A673 (cell line): ENCODE data around the gene PTPRK. TPM values are rescaled to one million over a fixed set of nuclear protein-coding genes. Genes with fewer than 3 reads are reported as not detected.

Experiments
- BruUV-seq: library from RNA; stranded (reverse); fragments of 400-500 nt; replicated peaks from 2 replicates; lab custom pipeline; 2021; lab: Mats Ljungman, UMichigan
- CTCF ChIA-PET: fragments of 300-600 bp; sonication (Branson Sonifier 250); formaldehyde crosslinking; loops from one replicate; lab custom pipeline; 2022; ENCODE audit warnings: antibody characterized with exemption; lab: Charles Lee
- POLR2A ChIA-PET: fragments of 300-600 bp; sonication (Branson Sonifier 250); formaldehyde crosslinking; loops from one replicate; lab custom pipeline; 2022; ENCODE audit warnings: antibody characterized with exemption; ENCODE audit not compliant: low non-redundant PET; lab: Charles Lee
- DNase-seq: peaks from one replicate; pipeline ENCODE4 v3.0.0-alpha.2; 2015; ENCODE audit warnings: low spot score
- H3K27ac ChIP-seq: fragments of 200-600 bp; sonication (generic); 2 replicates; pipeline ENCODE4 v1.5.1; 2016; ENCODE audit warnings: mixed run types, low read depth, mild to moderate bottlenecking, mixed read lengths, antibody characterized with exemption, low read length; ENCODE audit not compliant: poor library complexity, severe bottlenecking
- H3K27me3 ChIP-seq: fragments of 200-600 bp; sonication (generic); replicated peaks from 2 replicates; pipeline ENCODE4 v1.6.1; 2017; ENCODE audit warnings: mixed run types, low read depth, mild to moderate bottlenecking, mixed read lengths, antibody characterized with exemption, low read length; ENCODE audit not compliant: insufficient read depth, poor library complexity
- H3K36me3 ChIP-seq: fragments of 200-600 bp; sonication (generic); 2 replicates; pipeline ENCODE4 v1.6.1; 2016; ENCODE audit warnings: mixed run types, mild to moderate bottlenecking, mixed read lengths, antibody characterized with exemption, low read length; ENCODE audit not compliant: insufficient read depth, poor library complexity, severe bottlenecking
- H3K4me1 ChIP-seq: fragments of 200-600 bp; sonication (generic); 2 replicates; pipeline ENCODE4 v1.6.1; 2017; ENCODE audit warnings: mixed run types, mild to moderate bottlenecking, mixed read lengths, antibody characterized with exemption, low read length; ENCODE audit not compliant: insufficient read depth, poor library complexity, severe bottlenecking
- H3K4me3 ChIP-seq: fragments of 200-600 bp; sonication (generic); 2 replicates; pipeline ENCODE4 v1.5.1; 2016; ENCODE audit warnings: low read depth, mixed run types, mild to moderate bottlenecking, mixed read lengths, low read length; ENCODE audit not compliant: poor library complexity, severe bottlenecking
- H3K9me3 ChIP-seq: fragments of 200-600 bp; sonication (generic); 2 replicates; pipeline ENCODE4 v1.6.1; 2016; ENCODE audit warnings: mixed run types, low read depth, mild to moderate bottlenecking, mixed read lengths, antibody characterized with exemption, low read length; ENCODE audit not compliant: poor library complexity, severe bottlenecking
- EZH2 ChIP-seq: fragments of 200-600 bp; sonication (generic); IDR thresholded peaks from 2 replicates; pipeline ENCODE4 v1.6.1; 2017; ENCODE audit warnings: borderline replicate concordance, low read depth, mild to moderate bottlenecking, mixed read lengths, antibody characterized with exemption, low read length; ENCODE audit not compliant: poor library complexity, severe bottlenecking
- intact Hi-C: fragments of 100-400 bp; cut with micrococcal nuclease; formaldehyde crosslinking; loops from one replicate; pipeline ENCODE4 v1.10.0; 2022; ENCODE audit not compliant: unreplicated experiment
- total RNA-seq: library from RNA; stranded (reverse); gene quantifications from 2 replicates; pipeline ENCODE4 v1.2.3, GENCODE V29; 2021
- TF ChIP-seq, protein P1 (sequence below): fragments of 300-800, 200-600 bp; sonication (generic); conservative IDR thresholded peaks from 2 replicates; pipeline ENCODE4 v1.5.1; 2017; ENCODE audit warnings: low read depth, mild to moderate bottlenecking, antibody characterized with exemption, low read length, moderate library complexity, mixed read lengths

PTPRK gene
- total RNA-seq, 1 experiment from 2014 or later: 77.3 TPM

DNA sequence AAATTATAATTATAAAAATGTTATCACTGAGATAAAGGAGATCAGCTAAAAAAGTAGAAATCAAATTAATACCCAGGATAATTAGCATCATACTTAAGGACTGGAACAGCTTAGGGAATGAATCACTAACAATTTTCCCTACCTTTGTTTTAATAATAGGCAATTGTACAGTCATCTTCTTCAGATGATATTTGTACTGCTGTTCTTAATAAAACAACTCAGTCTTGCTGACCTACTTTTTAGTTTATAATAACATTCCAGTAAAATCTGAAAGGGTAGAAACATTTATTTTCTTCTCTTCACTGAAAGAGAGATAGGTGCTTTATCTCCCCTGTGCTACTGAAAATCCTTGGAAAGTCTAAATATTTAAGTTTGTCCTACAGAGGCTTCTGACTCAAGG is 348.3 kb downstream of the PTPRK start:
- intact Hi-C loops: no loop called here
- Histone ChIP-seq H3K36me3 (no peaks in the 10 kb centered on the region), H3K4me1 (no peaks in the 10 kb centered on the region), H3K27me3 (no peaks in the 10 kb centered on the region), H3K27ac (no peak overlapping the region), H3K9me3 (no peaks in the 10 kb centered on the region), H3K4me3 (no peak overlapping the region)
- TF ChIP-seq, protein P1, sequence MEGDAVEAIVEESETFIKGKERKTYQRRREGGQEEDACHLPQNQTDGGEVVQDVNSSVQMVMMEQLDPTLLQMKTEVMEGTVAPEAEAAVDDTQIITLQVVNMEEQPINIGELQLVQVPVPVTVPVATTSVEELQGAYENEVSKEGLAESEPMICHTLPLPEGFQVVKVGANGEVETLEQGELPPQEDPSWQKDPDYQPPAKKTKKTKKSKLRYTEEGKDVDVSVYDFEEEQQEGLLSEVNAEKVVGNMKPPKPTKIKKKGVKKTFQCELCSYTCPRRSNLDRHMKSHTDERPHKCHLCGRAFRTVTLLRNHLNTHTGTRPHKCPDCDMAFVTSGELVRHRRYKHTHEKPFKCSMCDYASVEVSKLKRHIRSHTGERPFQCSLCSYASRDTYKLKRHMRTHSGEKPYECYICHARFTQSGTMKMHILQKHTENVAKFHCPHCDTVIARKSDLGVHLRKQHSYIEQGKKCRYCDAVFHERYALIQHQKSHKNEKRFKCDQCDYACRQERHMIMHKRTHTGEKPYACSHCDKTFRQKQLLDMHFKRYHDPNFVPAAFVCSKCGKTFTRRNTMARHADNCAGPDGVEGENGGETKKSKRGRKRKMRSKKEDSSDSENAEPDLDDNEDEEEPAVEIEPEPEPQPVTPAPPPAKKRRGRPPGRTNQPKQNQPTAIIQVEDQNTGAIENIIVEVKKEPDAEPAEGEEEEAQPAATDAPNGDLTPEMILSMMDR: no peak
- TF ChIP-seq EZH2: no peak
- POLR2A ChIA-PET: no interaction called here
- CTCF ChIA-PET: no interaction called here
- no TSS peak for BruUV-seq
- DNase-seq: no peak

DNA sequence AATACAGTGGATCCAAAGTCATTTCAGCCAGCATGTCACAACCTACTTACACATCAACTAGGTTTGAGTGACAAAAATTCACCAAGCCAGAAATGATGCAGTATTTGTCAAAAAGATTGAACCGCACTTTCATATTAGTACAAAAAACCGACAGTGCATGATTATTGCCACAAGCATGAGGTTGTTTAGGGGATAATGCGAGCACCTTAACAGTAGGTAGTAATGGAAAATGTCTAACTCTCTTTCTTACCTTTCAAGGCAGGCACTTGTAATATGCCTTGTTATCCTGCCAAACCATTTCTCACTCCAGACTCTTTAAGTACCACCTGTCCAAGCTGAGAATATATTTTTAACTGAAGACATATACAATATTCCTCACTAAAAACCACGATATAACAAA is 349.2 kb downstream of the PTPRK start:
- Histone ChIP-seq H3K27ac (no peak overlapping the region), H3K27me3 (no peaks in the 10 kb centered on the region), H3K4me1 (no peaks in the 10 kb centered on the region), H3K4me3 (no peak overlapping the region), H3K9me3 (no peaks in the 10 kb centered on the region), H3K36me3 (no peaks in the 10 kb centered on the region)
- DNase-seq: no peak
- TF ChIP-seq, protein P1: no peak
- TF ChIP-seq EZH2: no peak
- no TSS peak for BruUV-seq
- CTCF ChIA-PET: no interaction called here
- intact Hi-C loops: no loop called here
- POLR2A ChIA-PET: no interaction called here

DNA sequence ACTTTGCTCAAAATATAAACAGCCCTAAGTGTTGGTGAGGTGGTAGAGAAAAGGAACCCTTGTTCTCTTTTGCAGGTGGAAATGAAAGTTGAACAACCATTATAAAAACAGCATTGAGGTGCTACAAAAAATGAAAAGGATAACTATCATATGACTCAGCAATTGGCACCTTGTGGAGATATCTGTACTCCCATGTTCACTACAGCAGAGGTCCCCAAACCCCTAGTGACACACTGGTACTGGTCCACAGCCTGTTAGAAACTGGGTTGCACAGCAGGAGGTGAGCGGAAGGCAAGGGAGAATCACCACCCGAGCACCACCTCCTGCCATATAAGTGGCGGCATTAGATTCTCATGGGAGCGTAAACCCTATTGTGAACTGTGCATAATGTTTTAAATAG is 352.2 kb downstream of the PTPRK start:
- H3K4me3 ChIP-seq: no peak overlapping the region
- no peaks in the 10 kb centered on the region for H3K9me3 ChIP-seq
- H3K36me3 ChIP-seq: no peaks in the 10 kb centered on the region
- no TSS peak for BruUV-seq
- DNase-seq: no peak
- ChIA-PET CTCF (no interaction called here), POLR2A (no interaction called here)
- intact Hi-C loops: no loop called here
- H3K27ac ChIP-seq: no peak overlapping the region
- no peak for TF ChIP-seq EZH2
- TF ChIP-seq, protein P1: no peak
- no peaks in the 10 kb centered on the region for H3K4me1 ChIP-seq
- no peaks in the 10 kb centered on the region for H3K27me3 ChIP-seq
